AG09319 (cell line): ENCODE measurements around the gene FYN.

ENCODE experiments used
- DNase-seq: peaks from one replicate; pipeline ENCODE4 v3.0.0-alpha.2; 2010; ENCODE audit warnings: low read depth; ENCODE audit errors: extremely low read depth
- CTCF ChIP-seq: IDR thresholded peaks from 2 replicates; pipeline ENCODE4 v1.5.1; 2011; ENCODE audit warnings: low read depth, mild to moderate bottlenecking, inconsistent platforms, low read length, moderate library complexity

FYN gene

GRCh38 chr6:111870051-111870741 is 3.1 kb downstream of the FYN start:
- no peak for TF ChIP-seq CTCF
- no peak for DNase-seq

GRCh38 chr6:111866857-111867256 is 6.4 kb downstream of the FYN start:
- DNase-seq, result no peak
- TF ChIP-seq CTCF, result no peak

- TF ChIP-seq CTCF, result no peak
- no peak for DNase-seq
Observed at GRCh38 chr6:111865909-111866546, 7.2 kb downstream of the FYN start.

- DNase-seq, result no peak
- no peak for TF ChIP-seq CTCF
Observed at GRCh38 chr6:111865049-111865585, 8.1 kb downstream of the FYN start.

- DNase-seq, result no peak
- no peak for TF ChIP-seq CTCF
Observed at GRCh38 chr6:111864138-111865048, 8.9 kb downstream of the FYN start.

GRCh38 chr6:111862741-111863140 is 10.5 kb downstream of the FYN start:
- DNase-seq, result no peak
- TF ChIP-seq CTCF, result no peak
